ENCODE results near the gene ETS1. TPM values are rescaled to one million over a fixed set of nuclear protein-coding genes. Genes with fewer than 3 reads are reported as not detected.

The ETS1 gene
- total RNA-seq, 1 donor from 2014 or later, result 115 TPM

DNA sequence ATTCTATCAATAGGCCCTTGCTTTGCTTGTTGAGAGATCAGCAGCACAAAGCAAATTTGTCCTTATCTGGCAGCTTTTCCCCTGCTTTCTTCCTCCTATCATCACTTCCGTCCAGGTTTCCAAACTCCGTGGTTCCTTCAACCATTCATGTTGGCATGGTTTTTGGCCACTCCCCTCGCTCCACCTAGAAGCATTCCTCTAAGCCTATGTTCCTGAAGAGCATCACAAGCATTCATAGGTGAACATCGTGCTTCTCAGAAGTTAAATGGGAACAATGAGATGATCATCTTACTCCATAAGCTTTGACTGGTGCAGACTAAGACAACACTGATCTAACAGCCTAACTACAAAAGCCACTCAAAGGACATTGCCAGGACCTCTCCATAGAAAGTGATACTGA is 86.3 kb downstream of the ETS1 start:
- no peaks in the 10 kb centered on the region for H3K27me3 Mint-ChIP-seq (ENCODE audit: low read depth)
- no peak for TF ChIP-seq CTCF (IDR thresholded peaks at IDR 0.05)
- no peaks in the 10 kb centered on the region for H3K9me3 Mint-ChIP-seq (ENCODE audit: low read depth)
- peaks cover 98% of the 10 kb centered on the region for H3K4me1 Mint-ChIP-seq (ENCODE audit: low read depth)
- DNase-seq (ENCODE audit: low spot score), result no peak
- peak overlapping the region; percentile 88 for H3K27ac Mint-ChIP-seq (ENCODE audit: unreplicated experiment)
- peaks cover 4% of the 10 kb centered on the region for H3K36me3 Mint-ChIP-seq (ENCODE audit: low read depth)
- peak overlapping the region; percentile 28 for H3K4me3 Mint-ChIP-seq (ENCODE audit: unreplicated experiment)

GRCh38 chr11:128500493-128500892 is 86.9 kb downstream of the ETS1 start:
- H3K4me3 Mint-ChIP-seq (ENCODE audit: unreplicated experiment), result peak overlapping the region; percentile 11
- peak overlapping the region; percentile 88 for H3K27ac Mint-ChIP-seq (ENCODE audit: unreplicated experiment)
- TF ChIP-seq CTCF (IDR thresholded peaks at IDR 0.05), result no peak
- no peaks in the 10 kb centered on the region for H3K9me3 Mint-ChIP-seq (ENCODE audit: low read depth)
- H3K4me1 Mint-ChIP-seq (ENCODE audit: low read depth), result peaks cover 98% of the 10 kb centered on the region
- H3K27me3 Mint-ChIP-seq (ENCODE audit: low read depth), result no peaks in the 10 kb centered on the region
- peaks cover 4% of the 10 kb centered on the region for H3K36me3 Mint-ChIP-seq (ENCODE audit: low read depth)
- no peak for DNase-seq (ENCODE audit: low spot score)

DNA sequence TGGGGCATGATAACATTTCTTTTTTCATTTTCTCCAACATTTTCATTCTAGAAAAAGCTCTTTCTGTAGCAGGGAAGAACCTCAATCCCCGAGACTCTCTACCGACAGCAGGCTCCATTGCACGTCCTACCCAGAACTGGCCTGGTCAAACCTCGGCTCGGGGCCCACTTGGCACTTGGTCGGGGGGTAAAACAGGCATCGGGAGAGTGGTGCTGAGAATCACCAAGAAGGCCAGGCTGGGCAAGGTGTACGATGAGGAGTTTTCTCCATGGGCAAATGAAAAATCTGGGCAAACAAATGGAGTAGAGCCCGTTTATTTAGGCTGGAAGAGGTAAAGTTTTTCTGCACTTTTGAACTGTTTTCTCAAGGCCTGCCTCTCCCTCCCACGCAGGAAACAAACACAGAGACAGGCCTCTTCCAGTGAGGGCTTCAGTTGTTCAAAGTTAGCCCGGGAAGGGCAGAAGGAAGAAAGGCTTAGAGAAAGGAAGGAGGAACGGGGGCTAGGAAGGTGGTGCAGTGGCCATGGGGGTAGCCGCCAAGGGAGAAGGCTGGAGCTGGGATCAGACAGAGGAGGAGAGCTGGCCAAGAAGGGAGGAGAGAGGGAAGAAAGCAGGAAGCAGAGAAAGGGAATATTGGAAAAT is 87.6 kb downstream of the ETS1 start:
- Mint-ChIP-seq H3K27ac (ENCODE audit: unreplicated experiment) (peak overlapping the region; percentile 96), H3K36me3 (ENCODE audit: low read depth) (peaks cover 3% of the 10 kb centered on the region), H3K27me3 (ENCODE audit: low read depth) (no peaks in the 10 kb centered on the region), H3K4me1 (ENCODE audit: low read depth) (peaks cover 98% of the 10 kb centered on the region), H3K9me3 (ENCODE audit: low read depth) (no peaks in the 10 kb centered on the region), H3K4me3 (ENCODE audit: unreplicated experiment) (peak overlapping the region; percentile 23)
- DNase-seq (ENCODE audit: low spot score), result no peak
- no peak for TF ChIP-seq CTCF (IDR thresholded peaks at IDR 0.05)

GRCh38 chr11:128498721-128499245 is 88.6 kb downstream of the ETS1 start:
- H3K4me1 Mint-ChIP-seq (ENCODE audit: low read depth), result peaks cover 95% of the 10 kb centered on the region
- no peak for TF ChIP-seq CTCF (IDR thresholded peaks at IDR 0.05)
- peak overlapping the region; percentile 96 for H3K27ac Mint-ChIP-seq (ENCODE audit: unreplicated experiment)
- no peak overlapping the region for H3K4me3 Mint-ChIP-seq (ENCODE audit: unreplicated experiment)
- H3K9me3 Mint-ChIP-seq (ENCODE audit: low read depth), result no peaks in the 10 kb centered on the region
- peaks cover 1% of the 10 kb centered on the region for H3K36me3 Mint-ChIP-seq (ENCODE audit: low read depth)
- no peak for DNase-seq (ENCODE audit: low spot score)
- no peaks in the 10 kb centered on the region for H3K27me3 Mint-ChIP-seq (ENCODE audit: low read depth)

- TF ChIP-seq CTCF (IDR thresholded peaks at IDR 0.05), result no peak
- Mint-ChIP-seq H3K36me3 (ENCODE audit: low read depth) (peaks cover 3% of the 10 kb centered on the region), H3K9me3 (ENCODE audit: low read depth) (no peaks in the 10 kb centered on the region), H3K4me3 (ENCODE audit: unreplicated experiment) (peak overlapping the region; percentile 67), H3K27ac (ENCODE audit: unreplicated experiment) (peak overlapping the region; percentile 99), H3K4me1 (ENCODE audit: low read depth) (peaks cover 95% of the 10 kb centered on the region), H3K27me3 (ENCODE audit: low read depth) (no peaks in the 10 kb centered on the region)
- no peak for DNase-seq (ENCODE audit: low spot score)
Measured at GRCh38 chr11:128497776-128498095, 89.6 kb downstream of the ETS1 start.
